Bone marrow (tissue), 2 donors: ENCODE measurements around the gene ABCC6.
"Not testable (repeated sequence)": the region's sequence is repeated elsewhere in the genome, so short reads cannot be mapped to it uniquely, and the experiment has no call there.

Experiments
- DNase-seq, 2 donors: peaks; one replicate each; lab custom pipeline; 2025; lab: John Stamatoyannopoulos, UW

The ABCC6 gene

DNA sequence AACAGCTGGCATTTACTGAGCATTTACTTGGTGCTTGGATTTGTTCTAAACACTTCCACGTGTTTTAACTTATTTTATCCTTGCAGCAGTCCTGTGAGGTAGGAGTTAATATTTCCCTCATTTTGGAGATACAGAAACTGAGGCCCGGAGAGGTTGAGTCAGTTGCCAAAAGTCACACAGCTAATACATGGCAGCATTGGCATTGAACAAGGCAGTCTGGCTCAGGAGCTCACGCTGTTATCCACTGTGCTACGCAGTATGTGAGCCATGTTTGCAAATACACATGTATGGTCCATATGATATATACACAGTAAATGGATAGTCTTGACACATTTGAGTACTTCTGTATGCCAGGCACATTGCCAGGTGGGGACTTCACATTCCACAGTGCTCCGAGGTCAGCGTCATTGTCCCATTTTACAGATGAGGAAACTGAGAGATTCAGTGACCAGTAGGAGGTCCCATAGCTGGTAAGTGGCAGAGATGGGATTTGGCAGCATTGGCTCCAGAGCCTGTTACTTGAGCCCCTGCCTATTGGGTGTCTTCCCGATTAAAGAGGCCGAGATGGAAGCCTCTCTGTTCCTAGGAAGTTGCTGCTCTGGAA is 110.7 kb downstream of the ABCC6 start:
- no peak for DNase-seq

GRCh38 chr16:16111639-16112038 is 111.7 kb downstream of the ABCC6 start:
- no peak for DNase-seq

- no peak for DNase-seq
Measured at GRCh38 chr16:16110111-16110490, 113.2 kb downstream of the ABCC6 start.

DNA sequence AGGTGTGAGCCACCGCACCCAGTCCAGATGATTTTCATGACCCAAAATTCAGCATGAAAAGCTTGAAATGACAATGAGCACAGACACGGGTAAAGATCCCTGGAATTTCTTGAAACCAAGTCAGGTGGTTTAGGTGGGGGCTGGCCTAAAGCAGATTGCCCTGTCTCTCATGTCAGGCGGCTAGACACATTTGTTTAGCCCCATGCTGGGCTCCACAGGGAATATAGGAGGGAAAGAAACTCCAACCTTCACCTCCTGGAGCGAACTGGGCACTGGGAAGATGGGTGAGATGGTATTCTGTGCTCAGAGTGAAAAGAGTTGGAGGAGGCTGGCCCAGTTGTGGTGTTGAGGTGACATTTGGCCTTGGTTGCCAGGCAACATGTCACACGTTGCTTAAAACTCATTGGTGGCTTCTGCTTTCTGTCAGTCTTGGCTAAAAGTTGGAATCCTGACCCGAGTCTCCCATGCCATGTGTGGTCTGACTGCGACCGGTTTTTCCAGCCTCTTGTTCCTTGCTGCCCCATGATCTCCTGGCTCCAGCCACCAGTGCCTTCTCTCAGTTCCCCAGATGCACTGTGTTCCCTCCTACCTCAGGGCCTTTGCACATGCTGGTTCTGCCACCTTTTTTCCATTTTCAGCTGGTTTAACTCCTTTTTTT is 113.7 kb downstream of the ABCC6 start:
- DNase-seq = no peak

DNA sequence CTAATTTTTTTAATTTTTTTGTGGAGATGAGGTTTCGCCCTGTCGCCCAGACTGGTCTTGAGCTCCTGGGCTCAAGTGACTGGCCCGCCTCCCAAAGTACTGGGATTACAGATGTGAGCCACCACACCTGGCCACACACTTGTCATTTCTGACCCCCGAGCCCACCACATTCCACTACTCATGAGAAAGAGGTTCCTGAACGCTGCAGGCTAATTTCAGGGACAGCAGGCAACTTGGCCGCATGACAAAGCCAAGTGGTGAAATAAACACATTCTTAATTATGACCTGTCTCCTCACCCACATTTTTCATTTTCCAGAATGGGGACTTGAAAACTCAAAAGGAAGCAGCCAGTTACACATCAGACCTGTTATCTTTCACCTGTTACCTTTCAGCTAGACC is 114.5 kb downstream of the ABCC6 start:
- no peak for DNase-seq

GRCh38 chr16:16107839-16108238 is 115.5 kb downstream of the ABCC6 start:
- DNase-seq = no peak

GRCh38 chr16:16106466-16106865 is 116.8 kb downstream of the ABCC6 start:
- DNase-seq = no peak

DNA sequence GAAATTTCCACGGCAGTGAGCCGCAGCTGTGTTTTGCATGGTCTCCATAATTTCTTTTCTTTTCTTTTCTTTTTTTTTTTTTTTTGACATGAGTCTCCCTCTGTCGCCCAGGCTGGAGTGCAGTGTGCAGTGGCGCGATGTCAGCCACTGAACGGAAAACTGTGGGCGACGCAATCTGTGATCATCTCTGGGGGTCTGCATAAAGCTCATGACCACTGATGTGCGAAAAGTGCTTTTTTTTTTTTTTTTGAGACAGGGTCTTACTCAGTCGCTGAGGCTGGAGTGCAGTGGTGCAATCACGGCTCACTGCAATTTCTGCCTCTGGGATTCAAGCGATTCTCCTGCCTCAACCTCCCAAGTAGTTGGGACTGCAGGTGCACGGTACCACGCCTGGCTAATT is 117.6 kb downstream of the ABCC6 start:
- no peak for DNase-seq

GRCh38 chr16:16104804-16105141 is 118.5 kb downstream of the ABCC6 start:
- DNase-seq = not testable (repeated sequence)

DNA sequence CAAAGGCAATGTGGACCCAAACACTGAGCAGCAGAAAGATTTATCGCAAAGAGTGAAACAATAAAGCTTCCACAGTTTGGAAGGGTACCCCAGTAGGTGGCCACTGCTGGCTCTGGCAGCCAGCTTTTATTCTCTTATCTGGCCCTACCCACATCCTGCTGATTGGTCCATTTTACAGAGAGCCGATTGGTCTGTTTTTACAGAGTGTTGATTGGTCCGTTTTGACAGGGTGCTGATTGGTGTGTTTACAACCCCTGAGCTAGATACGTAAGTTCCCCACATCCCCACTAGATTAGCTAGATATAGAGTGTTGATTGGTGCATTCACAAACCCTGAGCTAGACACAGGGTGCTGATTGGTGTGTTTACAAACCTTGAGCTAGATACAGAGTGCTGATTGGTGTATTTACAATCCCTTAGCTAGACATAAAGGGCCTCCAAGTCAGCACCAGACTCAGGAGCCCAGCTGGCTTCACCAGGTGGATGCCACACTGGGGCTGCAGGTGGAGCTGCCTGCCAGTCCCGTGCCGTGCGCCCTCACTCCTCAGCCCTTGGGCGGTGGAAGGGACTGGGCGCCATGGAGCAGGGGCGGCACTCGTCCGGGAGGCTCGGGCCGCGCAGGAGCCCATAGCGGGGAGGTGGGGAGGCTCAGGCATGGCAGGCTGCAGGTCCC is 119.0 kb downstream of the ABCC6 start:
- not testable (repeated sequence) for DNase-seq

GRCh38 chr16:16102738-16103137 is 120.6 kb downstream of the ABCC6 start:
- DNase-seq = no peak

DNA sequence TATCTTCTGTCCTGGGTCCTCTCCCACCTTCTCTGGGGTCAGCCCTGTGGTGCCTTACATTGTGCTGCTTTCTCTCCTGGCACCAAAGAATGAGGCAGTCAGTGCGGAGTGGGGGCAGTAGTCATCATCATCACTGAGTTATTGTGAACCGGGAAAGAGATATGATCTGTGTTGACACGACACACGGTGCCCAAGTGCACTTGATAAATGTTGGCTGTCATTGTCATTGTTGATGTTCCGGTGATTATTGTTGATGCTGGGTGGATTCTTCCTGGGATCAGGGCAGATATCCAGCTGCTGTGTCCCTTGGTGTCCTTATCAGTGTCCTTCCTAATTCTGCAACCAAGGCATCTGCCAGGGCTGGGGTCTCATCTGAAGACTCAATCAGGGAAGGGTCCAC is 121.7 kb downstream of the ABCC6 start:
- no peak for DNase-seq

- no peak for DNase-seq
Measured at GRCh38 chr16:16100631-16101030, 122.7 kb downstream of the ABCC6 start.

DNA sequence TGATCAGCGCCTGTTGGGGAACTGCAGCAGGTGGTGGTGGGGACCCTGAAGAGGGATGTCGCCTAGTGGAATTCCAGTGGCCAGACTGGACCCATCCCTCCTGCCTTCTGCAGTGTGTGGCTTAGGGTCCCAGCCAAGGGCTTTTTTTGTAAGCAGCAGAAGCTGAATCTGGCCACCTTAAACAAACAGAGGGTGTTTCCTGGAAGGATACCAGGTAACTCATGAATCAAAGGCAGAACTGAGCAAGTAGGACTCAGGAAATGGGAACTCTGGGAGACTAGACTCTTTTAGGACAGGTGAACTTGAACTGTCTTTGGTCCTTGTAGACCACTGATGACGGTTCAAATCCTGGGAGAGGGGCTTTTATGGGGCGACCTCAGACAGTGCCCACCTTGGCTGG is 124.0 kb downstream of the ABCC6 start:
- DNase-seq = no peak
